PC-9 (cell line): Measurements from ENCODE around the gene TRAF3. TPM values are rescaled to one million over a fixed set of nuclear protein-coding genes. Genes with fewer than 3 reads are reported as not detected.

ENCODE experiments used
- BruUV-seq: library from RNA; stranded (reverse); fragments of 400-500 nt; replicated peaks from 2 replicates; lab custom pipeline; 2021; lab: Mats Ljungman, UMichigan
- CTCF ChIA-PET: fragments of 300-600 bp; sonication (Branson Sonifier 250); formaldehyde crosslinking; loops from one replicate; lab custom pipeline; 2022; ENCODE audit warnings: antibody characterized with exemption; lab: Charles Lee
- POLR2A ChIA-PET: fragments of 300-600 bp; sonication (Branson Sonifier 250); formaldehyde crosslinking; loops from one replicate; lab custom pipeline; 2022; ENCODE audit warnings: antibody characterized with exemption; ENCODE audit not compliant: unreplicated experiment; lab: Charles Lee
- DNase-seq, 2 experiments: peaks; one replicate each; pipeline versions ENCODE4 v3.0.0 to v3.0.0-alpha.2; 2015 to 2022; ENCODE audit warnings: mixed read lengths in 1 of 2
- H2AFZ ChIP-seq: fragments of 200-600 bp; sonication (generic); 2 replicates; pipeline ENCODE4 v1.8.1; 2017; ENCODE audit warnings: antibody characterized with exemption
- H3F3A ChIP-seq: fragments of 200-600 bp; sonication (generic); 2 replicates; pipeline ENCODE4 v1.8.1; 2017; ENCODE audit warnings: antibody characterized with exemption, mild to moderate bottlenecking, low read depth; ENCODE audit not compliant: insufficient read depth
- H3K27ac ChIP-seq: fragments of 200-600 bp; sonication (generic); 2 replicates; pipeline ENCODE4 v1.6.1; 2016; ENCODE audit warnings: mixed run types
- H3K27me3 ChIP-seq: fragments of 200-600 bp; sonication (generic); 2 replicates; pipeline ENCODE4 v1.6.1; 2016; ENCODE audit warnings: low read depth, mixed run types; ENCODE audit not compliant: insufficient read depth
- H3K36me3 ChIP-seq: fragments of 200-600 bp; sonication (generic); 2 replicates; pipeline ENCODE4 v1.6.1; 2016; ENCODE audit warnings: low read depth, mixed run types
- H3K4me1 ChIP-seq: fragments of 200-600 bp; sonication (generic); replicated peaks from 2 replicates; pipeline ENCODE4 v1.6.1; 2016; ENCODE audit warnings: mixed run types; ENCODE audit not compliant: insufficient read depth
- H3K4me2 ChIP-seq: fragments of 200-600 bp; sonication (generic); 2 replicates; pipeline ENCODE4 v1.6.1; 2017; ENCODE audit warnings: mixed run types
- H3K4me3 ChIP-seq: fragments of 200-600 bp; sonication (generic); 2 replicates; pipeline ENCODE4 v1.6.1; 2016; ENCODE audit warnings: mixed run types
- H3K79me2 ChIP-seq: fragments of 200-600 bp; sonication (generic); 2 replicates; pipeline ENCODE4 v1.6.1; 2017; ENCODE audit warnings: low read depth, mixed run types
- H3K9me2 ChIP-seq: fragments of 200-600 bp; sonication (generic); 2 replicates; pipeline ENCODE4 v1.8.1; 2017; ENCODE audit warnings: mild to moderate bottlenecking; ENCODE audit not compliant: insufficient read depth
- H3K9me3 ChIP-seq: fragments of 200-600 bp; sonication (generic); 2 replicates; pipeline ENCODE4 v1.8.1; 2016; ENCODE audit warnings: low read depth; ENCODE audit not compliant: insufficient read depth
- H4K20me1 ChIP-seq: fragments of 200-600 bp; sonication (generic); 2 replicates; pipeline ENCODE4 v1.8.1; 2017; ENCODE audit not compliant: insufficient read depth
- EZH2 ChIP-seq: fragments of 200-600 bp; sonication (generic); IDR thresholded peaks from 2 replicates; pipeline ENCODE4 v1.8.0; 2017; ENCODE audit warnings: antibody characterized with exemption, low read depth
- intact Hi-C: fragments of 100-400 bp; cut with micrococcal nuclease; formaldehyde crosslinking; loops from one replicate; pipeline ENCODE4 v1.10.0; 2022; ENCODE audit not compliant: unreplicated experiment
- total RNA-seq: library from RNA; stranded (reverse); gene quantifications from 2 replicates; pipeline ENCODE4 v1.2.3, GENCODE V29; 2021
- TF ChIP-seq, protein P1 (sequence below): fragments of 200-600 bp; sonication (generic); conservative IDR thresholded peaks from 2 replicates; pipeline ENCODE4 v1.6.1; 2017; ENCODE audit warnings: mixed run types, antibody characterized with exemption, mild to moderate bottlenecking, moderate library complexity

The TRAF3 gene
- total RNA-seq, 1 experiment from 2014 or later, result 41.3 TPM

- no peaks in the 10 kb centered on the region for H3K27me3 ChIP-seq
- H3K9me3 ChIP-seq, result no peaks in the 10 kb centered on the region
- no peaks in the 10 kb centered on the region for H4K20me1 ChIP-seq
- no peak overlapping the region for H3K4me3 ChIP-seq
- no peak for DNase-seq
- no peak overlapping the region for H2AFZ ChIP-seq
- TF ChIP-seq EZH2, result no peak
- TF ChIP-seq, protein P1, sequence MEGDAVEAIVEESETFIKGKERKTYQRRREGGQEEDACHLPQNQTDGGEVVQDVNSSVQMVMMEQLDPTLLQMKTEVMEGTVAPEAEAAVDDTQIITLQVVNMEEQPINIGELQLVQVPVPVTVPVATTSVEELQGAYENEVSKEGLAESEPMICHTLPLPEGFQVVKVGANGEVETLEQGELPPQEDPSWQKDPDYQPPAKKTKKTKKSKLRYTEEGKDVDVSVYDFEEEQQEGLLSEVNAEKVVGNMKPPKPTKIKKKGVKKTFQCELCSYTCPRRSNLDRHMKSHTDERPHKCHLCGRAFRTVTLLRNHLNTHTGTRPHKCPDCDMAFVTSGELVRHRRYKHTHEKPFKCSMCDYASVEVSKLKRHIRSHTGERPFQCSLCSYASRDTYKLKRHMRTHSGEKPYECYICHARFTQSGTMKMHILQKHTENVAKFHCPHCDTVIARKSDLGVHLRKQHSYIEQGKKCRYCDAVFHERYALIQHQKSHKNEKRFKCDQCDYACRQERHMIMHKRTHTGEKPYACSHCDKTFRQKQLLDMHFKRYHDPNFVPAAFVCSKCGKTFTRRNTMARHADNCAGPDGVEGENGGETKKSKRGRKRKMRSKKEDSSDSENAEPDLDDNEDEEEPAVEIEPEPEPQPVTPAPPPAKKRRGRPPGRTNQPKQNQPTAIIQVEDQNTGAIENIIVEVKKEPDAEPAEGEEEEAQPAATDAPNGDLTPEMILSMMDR, result no peak
- no peaks in the 10 kb centered on the region for H3K4me1 ChIP-seq
- no peaks in the 10 kb centered on the region for H3K79me2 ChIP-seq
- ChIA-PET POLR2A (no interaction called here), CTCF (interaction anchor here (0.6 kb wide), 1 partner anchor 61 kb away, joined by 3 read pairs; no protein-coding TSS in a partner anchor)
- peaks cover 3% of the 10 kb centered on the region; the same call in 1 of the 2 replicates for H3F3A ChIP-seq
- H3K9me2 ChIP-seq, result no peaks in the 10 kb centered on the region
- no peak overlapping the region for H3K4me2 ChIP-seq
- intact Hi-C loops, result no loop called here
- no peaks in the 10 kb centered on the region for H3K36me3 ChIP-seq
- no peak overlapping the region for H3K27ac ChIP-seq
- BruUV-seq, result no TSS peak
Measured at GRCh38 chr14:102883089-102883541, 105.9 kb downstream of the TRAF3 start.

GRCh38 chr14:102883554-102883953, 106.3 kb downstream of the TRAF3 start:
- Histone ChIP-seq H3K4me3 (no peak overlapping the region), H3K36me3 (no peaks in the 10 kb centered on the region), H3K79me2 (no peaks in the 10 kb centered on the region), H3F3A (peaks cover 3% of the 10 kb centered on the region; the same call in 1 of the 2 replicates), H3K4me2 (no peak overlapping the region), H3K9me3 (no peaks in the 10 kb centered on the region), H3K27me3 (no peaks in the 10 kb centered on the region), H3K27ac (no peak overlapping the region), H3K9me2 (no peaks in the 10 kb centered on the region), H3K4me1 (no peaks in the 10 kb centered on the region), H4K20me1 (no peaks in the 10 kb centered on the region), H2AFZ (no peak overlapping the region)
- TF ChIP-seq EZH2, result no peak
- TF ChIP-seq, protein P1, result no peak
- POLR2A ChIA-PET, result no interaction called here
- no TSS peak for BruUV-seq
- DNase-seq, result no peak
- CTCF ChIA-PET, result no interaction called here
- intact Hi-C loops, result no loop called here

DNA sequence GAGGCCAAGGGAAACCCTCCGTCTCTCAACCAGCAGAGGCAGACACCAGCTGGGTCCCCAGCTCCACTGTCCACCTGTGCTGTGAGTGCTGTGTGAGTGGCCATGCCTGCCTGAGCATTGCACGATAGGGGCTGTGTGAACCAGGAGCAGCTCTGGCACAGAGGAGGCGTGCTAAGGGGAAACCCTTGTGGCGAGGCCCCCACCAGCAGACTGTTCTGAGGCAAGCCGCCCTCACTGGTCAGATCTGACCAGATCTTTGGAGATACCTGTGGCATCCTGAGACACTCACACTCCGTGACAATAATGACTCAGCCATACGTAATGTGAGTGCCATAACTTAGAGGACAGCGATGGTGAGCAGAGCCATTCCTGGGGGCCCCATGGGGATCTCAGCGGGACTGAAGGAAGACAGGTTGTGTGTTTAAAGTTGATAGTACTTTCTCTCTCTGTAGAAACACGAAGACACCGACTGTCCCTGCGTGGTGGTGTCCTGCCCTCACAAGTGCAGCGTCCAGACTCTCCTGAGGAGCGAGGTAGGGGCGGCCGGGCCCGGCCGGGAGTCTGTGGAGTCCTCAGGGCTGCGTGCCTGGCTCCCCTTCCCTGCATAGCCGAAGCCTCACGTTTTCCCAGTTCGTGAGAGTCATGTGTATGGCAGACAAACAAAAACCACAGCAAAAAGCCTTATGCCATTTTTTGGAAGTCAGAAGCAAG, 108.6 kb downstream of the TRAF3 start:
- CTCF ChIA-PET, result no interaction called here

More for the DNA sequence above, 108.6 kb downstream of the TRAF3 start:
- H3K79me2 ChIP-seq, result no peaks in the 10 kb centered on the region
- no peaks in the 10 kb centered on the region for H3K36me3 ChIP-seq
- BruUV-seq, result no TSS peak
- peaks cover 9% of the 10 kb centered on the region; the same call in 1 of the 2 replicates for H3F3A ChIP-seq
- intact Hi-C loops, result no loop called here
- no peak for DNase-seq
- no peak overlapping the region for H3K4me2 ChIP-seq
- POLR2A ChIA-PET, result no interaction called here
- H2AFZ ChIP-seq, result no peak overlapping the region
- TF ChIP-seq, protein P1, result no peak
- TF ChIP-seq EZH2, result no peak
- no peaks in the 10 kb centered on the region for H3K27me3 ChIP-seq
- no peaks in the 10 kb centered on the region for H3K4me1 ChIP-seq
- H3K9me2 ChIP-seq, result no peaks in the 10 kb centered on the region
- H3K27ac ChIP-seq, result no peak overlapping the region
- H3K9me3 ChIP-seq, result no peaks in the 10 kb centered on the region
- no peak overlapping the region for H3K4me3 ChIP-seq
- H4K20me1 ChIP-seq, result no peaks in the 10 kb centered on the region
